C4-2B (cell line): ENCODE measurements around the gene TBRG1.

Source experiments
- CTCF ChIP-seq: fragments of 450-650 bp; conservative IDR thresholded peaks from 2 replicates; pipeline ENCODE4 v1.5.1; 2017; ENCODE audit warnings: mild to moderate bottlenecking
- ZFX ChIP-seq: fragments of 450-650 bp; IDR thresholded peaks from 2 replicates; pipeline ENCODE4 v1.6.1; 2017

GRCh38 chr11:124623861-124624525, 1.3 kb downstream of the TBRG1 start:
- TF ChIP-seq CTCF: no peak
- TF ChIP-seq ZFX: no peak
